ENCODE data around the gene MRPL2. TPM values are rescaled to one million over a fixed set of nuclear protein-coding genes. Genes with fewer than 3 reads are reported as not detected.
"Not testable (repeated sequence)": the region's sequence is repeated elsewhere in the genome, so short reads cannot be mapped to it uniquely, and the experiment has no call there.

MRPL2 gene
- polyA plus RNA-seq, 1 donor from 2014 or later, result 50.5 TPM

- H3K27me3 Mint-ChIP-seq, result no peaks in the 10 kb centered on the region
Measured at GRCh38 chr6:43050981-43051380, 8.3 kb downstream of the MRPL2 start.

GRCh38 chr6:43047998-43048397 is 11.2 kb downstream of the MRPL2 start:
- Mint-ChIP-seq H3K4me1 (peaks cover 9 to 10% (median 10%) of the 10 kb centered on the region in 3 donors), H3K36me3 (no peaks in the 10 kb centered on the region)

More at GRCh38 chr6:43050981-43051380, 8.3 kb downstream of the MRPL2 start:
- Mint-ChIP-seq H3K36me3 (no peaks in the 10 kb centered on the region), H3K27ac (no peak overlapping the region), H3K4me1 (peaks cover 13 to 23% (median 19%) of the 10 kb centered on the region in 3 donors), H3K4me3 (peak overlapping the region in 2 of 4 donors; percentile 8 to 28), H3K9me3 (no peaks in the 10 kb centered on the region)

GRCh38 chr6:43045371-43045930 is 13.8 kb downstream of the MRPL2 start:
- Mint-ChIP-seq H3K27me3 (no peaks in the 10 kb centered on the region), H3K36me3 (no peaks in the 10 kb centered on the region), H3K27ac (no peak overlapping the region), H3K4me1 (peaks cover 0 to 5% (median 0%) of the 10 kb centered on the region in 3 donors), H3K4me3 (no peak overlapping the region), H3K9me3 (no peaks in the 10 kb centered on the region)

More at GRCh38 chr6:43047998-43048397, 11.2 kb downstream of the MRPL2 start:
- Mint-ChIP-seq H3K9me3 (no peaks in the 10 kb centered on the region), H3K27me3 (no peaks in the 10 kb centered on the region), H3K4me3 (no peak overlapping the region), H3K27ac (no peak overlapping the region)

- Mint-ChIP-seq H3K4me1 (peaks cover 0 to 3% (median 0%) of the 10 kb centered on the region in 3 donors), H3K9me3 (no peaks in the 10 kb centered on the region), H3K27ac (no peak overlapping the region), H3K27me3 (no peaks in the 10 kb centered on the region), H3K4me3 (no peak overlapping the region), H3K36me3 (peaks cover 5% of the 10 kb centered on the region)
Measured at GRCh38 chr6:43043310-43043709, 15.9 kb downstream of the MRPL2 start.

GRCh38 chr6:43041475-43041874 is 17.8 kb downstream of the MRPL2 start:
- not testable (repeated sequence) for H3K9me3 Mint-ChIP-seq, H3K27me3 Mint-ChIP-seq, H3K4me1 Mint-ChIP-seq, H3K36me3 Mint-ChIP-seq
- Mint-ChIP-seq H3K27ac (peak overlapping the region in 1 of 3 donors; percentile 47), H3K4me3 (peak overlapping the region in 1 of 4 donors; percentile 85)

- H3K4me1 Mint-ChIP-seq, result no peaks in the 10 kb centered on the region
- no peak overlapping the region for H3K4me3 Mint-ChIP-seq
- peak overlapping the region in 1 of 3 donors; percentile 47 for H3K27ac Mint-ChIP-seq
- H3K27me3 Mint-ChIP-seq, result no peaks in the 10 kb centered on the region
- no peaks in the 10 kb centered on the region for H3K9me3 Mint-ChIP-seq
- H3K36me3 Mint-ChIP-seq, result peaks cover 7% of the 10 kb centered on the region
Measured at GRCh38 chr6:43040542-43041257, 18.5 kb downstream of the MRPL2 start.

- Mint-ChIP-seq H3K27ac (no peak overlapping the region), H3K36me3 (peaks cover 8% of the 10 kb centered on the region), H3K4me3 (no peak overlapping the region), H3K27me3 (no peaks in the 10 kb centered on the region), H3K9me3 (no peaks in the 10 kb centered on the region), H3K4me1 (no peaks in the 10 kb centered on the region)
Measured at GRCh38 chr6:43038727-43039126, 20.5 kb downstream of the MRPL2 start.

GRCh38 chr6:43037706-43038105 is 21.5 kb downstream of the MRPL2 start:
- no peak overlapping the region for H3K4me3 Mint-ChIP-seq
- H3K9me3 Mint-ChIP-seq, result no peaks in the 10 kb centered on the region
- H3K4me1 Mint-ChIP-seq, result peaks cover 0 to 3% (median 0%) of the 10 kb centered on the region in 3 donors
- no peak overlapping the region for H3K27ac Mint-ChIP-seq
- no peaks in the 10 kb centered on the region for H3K27me3 Mint-ChIP-seq
- H3K36me3 Mint-ChIP-seq, result peaks cover 12% of the 10 kb centered on the region

- H3K9me3 Mint-ChIP-seq, result no peaks in the 10 kb centered on the region
- H3K36me3 Mint-ChIP-seq, result peaks cover 12% of the 10 kb centered on the region
- H3K27me3 Mint-ChIP-seq, result no peaks in the 10 kb centered on the region
- peak overlapping the region in 1 of 4 donors; percentile 25 for H3K4me3 Mint-ChIP-seq
- H3K27ac Mint-ChIP-seq, result no peak overlapping the region
- H3K4me1 Mint-ChIP-seq, result peaks cover 0 to 3% (median 0%) of the 10 kb centered on the region in 3 donors
Measured at GRCh38 chr6:43037197-43037596, 22.0 kb downstream of the MRPL2 start.

- Mint-ChIP-seq H3K36me3 (peaks cover 15% of the 10 kb centered on the region), H3K27ac (no peak overlapping the region), H3K4me3 (no peak overlapping the region), H3K9me3 (no peaks in the 10 kb centered on the region), H3K27me3 (no peaks in the 10 kb centered on the region), H3K4me1 (peaks cover 0 to 3% (median 0%) of the 10 kb centered on the region in 3 donors)
Measured at GRCh38 chr6:43036712-43037111, 22.5 kb downstream of the MRPL2 start.

GRCh38 chr6:43035495-43036194 is 23.6 kb downstream of the MRPL2 start:
- no peaks in the 10 kb centered on the region for H3K9me3 Mint-ChIP-seq
- no peaks in the 10 kb centered on the region for H3K27me3 Mint-ChIP-seq
- H3K4me3 Mint-ChIP-seq, result no peak overlapping the region
- H3K27ac Mint-ChIP-seq, result no peak overlapping the region
- H3K4me1 Mint-ChIP-seq, result peaks cover 0 to 3% (median 0%) of the 10 kb centered on the region in 3 donors
- peaks cover 17% of the 10 kb centered on the region for H3K36me3 Mint-ChIP-seq

GRCh38 chr6:43034190-43034525 is 25.1 kb downstream of the MRPL2 start:
- Mint-ChIP-seq H3K4me1 (peaks cover 0 to 3% (median 0%) of the 10 kb centered on the region in 3 donors), H3K36me3 (peaks cover 14% of the 10 kb centered on the region), H3K27ac (no peak overlapping the region), H3K9me3 (no peaks in the 10 kb centered on the region), H3K4me3 (no peak overlapping the region), H3K27me3 (no peaks in the 10 kb centered on the region)

- peak overlapping the region in 1 of 3 donors; percentile 33 for H3K27ac Mint-ChIP-seq
- H3K4me1 Mint-ChIP-seq, result peaks cover 0 to 3% (median 0%) of the 10 kb centered on the region in 3 donors
- H3K36me3 Mint-ChIP-seq, result peaks cover 14% of the 10 kb centered on the region
- no peaks in the 10 kb centered on the region for H3K27me3 Mint-ChIP-seq
- H3K4me3 Mint-ChIP-seq, result no peak overlapping the region
- no peaks in the 10 kb centered on the region for H3K9me3 Mint-ChIP-seq
Measured at GRCh38 chr6:43033496-43034189, 25.6 kb downstream of the MRPL2 start.

- no peak overlapping the region for H3K4me3 Mint-ChIP-seq
- peaks cover 0 to 3% (median 0%) of the 10 kb centered on the region in 3 donors for H3K4me1 Mint-ChIP-seq
- H3K9me3 Mint-ChIP-seq, result no peaks in the 10 kb centered on the region
- H3K36me3 Mint-ChIP-seq, result peaks cover 12% of the 10 kb centered on the region
- H3K27me3 Mint-ChIP-seq, result no peaks in the 10 kb centered on the region
- no peak overlapping the region for H3K27ac Mint-ChIP-seq
Measured at GRCh38 chr6:43032326-43032725, 26.9 kb downstream of the MRPL2 start.

- Mint-ChIP-seq H3K27ac (no peak overlapping the region), H3K9me3 (no peaks in the 10 kb centered on the region), H3K36me3 (peaks cover 9% of the 10 kb centered on the region), H3K4me1 (peaks cover 0 to 3% (median 3%) of the 10 kb centered on the region in 3 donors), H3K27me3 (no peaks in the 10 kb centered on the region), H3K4me3 (no peak overlapping the region)
Measured at GRCh38 chr6:43029120-43029519, 30.1 kb downstream of the MRPL2 start.

Data from IgD-negative memory B cell (primary cell).